HG02970 (cell line): ENCODE measurements around the gene C17orf75.

ENCODE experiments used
- ATAC-seq: cut with Tn5 transposase; IDR thresholded peaks from one replicate; pipeline ENCODE4 v1.9.1; 2021; ENCODE audit warnings: mild to moderate bottlenecking, moderate library complexity, moderate number of reproducible peaks; ENCODE audit not compliant: unreplicated experiment, low FRiP score

C17orf75 gene

DNA sequence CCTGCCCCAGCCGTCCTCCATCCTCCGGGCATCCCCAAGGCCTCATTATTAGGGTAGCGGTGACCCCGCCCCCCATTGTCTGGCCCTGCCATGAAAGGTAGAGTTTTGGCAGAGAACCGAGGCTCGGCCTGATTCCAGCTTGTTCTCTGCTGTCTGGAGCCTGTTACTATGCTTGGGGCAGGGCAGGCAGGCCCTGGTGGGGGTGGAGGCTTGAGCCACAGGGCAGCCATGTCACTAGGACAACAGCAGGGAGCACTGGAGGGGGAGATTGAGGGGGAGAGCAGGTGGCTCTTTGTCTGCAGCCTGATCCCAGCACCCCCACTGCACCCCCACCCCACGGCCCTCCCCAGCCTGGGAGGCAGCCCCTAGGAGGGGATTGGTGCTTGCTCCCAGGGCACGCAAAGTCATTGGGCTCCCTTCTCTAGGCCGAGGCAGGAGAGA lies 60.9 kb downstream of the C17orf75 start:
- no peak for ATAC-seq

- no peak for ATAC-seq
Observed at GRCh38 chr17:32279891-32280716, 61.9 kb downstream of the C17orf75 start.

- no peak for ATAC-seq
Observed at GRCh38 chr17:32278815-32279214, 63.2 kb downstream of the C17orf75 start.
